ENCODE data around the gene ZKSCAN7.

DNA sequence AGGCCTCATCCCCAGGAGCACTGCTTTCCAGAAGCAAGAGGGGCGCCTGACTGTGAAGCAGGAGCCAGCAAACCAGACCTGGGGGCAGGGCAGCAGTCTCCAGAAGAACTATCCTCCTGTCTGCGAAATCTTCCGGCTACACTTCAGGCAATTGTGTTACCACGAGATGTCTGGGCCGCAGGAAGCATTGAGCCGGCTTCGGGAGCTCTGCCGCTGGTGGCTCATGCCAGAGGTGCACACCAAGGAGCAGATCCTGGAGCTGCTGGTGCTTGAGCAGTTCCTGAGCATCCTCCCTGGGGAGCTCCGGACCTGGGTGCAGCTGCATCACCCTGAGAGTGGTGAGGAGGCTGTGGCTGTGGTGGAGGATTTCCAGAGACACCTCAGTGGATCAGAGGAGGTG is 2.1 kb downstream of the ZKSCAN7 start:
- TF ChIP-seq, protein P1, sequence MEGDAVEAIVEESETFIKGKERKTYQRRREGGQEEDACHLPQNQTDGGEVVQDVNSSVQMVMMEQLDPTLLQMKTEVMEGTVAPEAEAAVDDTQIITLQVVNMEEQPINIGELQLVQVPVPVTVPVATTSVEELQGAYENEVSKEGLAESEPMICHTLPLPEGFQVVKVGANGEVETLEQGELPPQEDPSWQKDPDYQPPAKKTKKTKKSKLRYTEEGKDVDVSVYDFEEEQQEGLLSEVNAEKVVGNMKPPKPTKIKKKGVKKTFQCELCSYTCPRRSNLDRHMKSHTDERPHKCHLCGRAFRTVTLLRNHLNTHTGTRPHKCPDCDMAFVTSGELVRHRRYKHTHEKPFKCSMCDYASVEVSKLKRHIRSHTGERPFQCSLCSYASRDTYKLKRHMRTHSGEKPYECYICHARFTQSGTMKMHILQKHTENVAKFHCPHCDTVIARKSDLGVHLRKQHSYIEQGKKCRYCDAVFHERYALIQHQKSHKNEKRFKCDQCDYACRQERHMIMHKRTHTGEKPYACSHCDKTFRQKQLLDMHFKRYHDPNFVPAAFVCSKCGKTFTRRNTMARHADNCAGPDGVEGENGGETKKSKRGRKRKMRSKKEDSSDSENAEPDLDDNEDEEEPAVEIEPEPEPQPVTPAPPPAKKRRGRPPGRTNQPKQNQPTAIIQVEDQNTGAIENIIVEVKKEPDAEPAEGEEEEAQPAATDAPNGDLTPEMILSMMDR (conservative IDR thresholded peaks at IDR 0.05; ENCODE audit: low read depth in 2 of 2): no peak
- TF ChIP-seq NANOG (IDR thresholded peaks at IDR 0.05; ENCODE audit: borderline replicate concordance) (no peak), POLR2AphosphoS5 (IDR thresholded peaks at IDR 0.05; ENCODE audit: low read depth) (no peak), EZH2 (IDR thresholded peaks at IDR 0.05; ENCODE audit: low read depth, unreplicated experiment) (no peak), JUNB (IDR thresholded peaks at IDR 0.05; ENCODE audit: unreplicated experiment) (no peak), ZNF114 (CRISPR knock-in tag; IDR thresholded peaks at IDR 0.05) (no peak), CREB1 (CRISPR knock-in tag; IDR thresholded peaks at IDR 0.05; ENCODE audit: low read depth) (no peak)
- TF ChIP-seq, protein P2, sequence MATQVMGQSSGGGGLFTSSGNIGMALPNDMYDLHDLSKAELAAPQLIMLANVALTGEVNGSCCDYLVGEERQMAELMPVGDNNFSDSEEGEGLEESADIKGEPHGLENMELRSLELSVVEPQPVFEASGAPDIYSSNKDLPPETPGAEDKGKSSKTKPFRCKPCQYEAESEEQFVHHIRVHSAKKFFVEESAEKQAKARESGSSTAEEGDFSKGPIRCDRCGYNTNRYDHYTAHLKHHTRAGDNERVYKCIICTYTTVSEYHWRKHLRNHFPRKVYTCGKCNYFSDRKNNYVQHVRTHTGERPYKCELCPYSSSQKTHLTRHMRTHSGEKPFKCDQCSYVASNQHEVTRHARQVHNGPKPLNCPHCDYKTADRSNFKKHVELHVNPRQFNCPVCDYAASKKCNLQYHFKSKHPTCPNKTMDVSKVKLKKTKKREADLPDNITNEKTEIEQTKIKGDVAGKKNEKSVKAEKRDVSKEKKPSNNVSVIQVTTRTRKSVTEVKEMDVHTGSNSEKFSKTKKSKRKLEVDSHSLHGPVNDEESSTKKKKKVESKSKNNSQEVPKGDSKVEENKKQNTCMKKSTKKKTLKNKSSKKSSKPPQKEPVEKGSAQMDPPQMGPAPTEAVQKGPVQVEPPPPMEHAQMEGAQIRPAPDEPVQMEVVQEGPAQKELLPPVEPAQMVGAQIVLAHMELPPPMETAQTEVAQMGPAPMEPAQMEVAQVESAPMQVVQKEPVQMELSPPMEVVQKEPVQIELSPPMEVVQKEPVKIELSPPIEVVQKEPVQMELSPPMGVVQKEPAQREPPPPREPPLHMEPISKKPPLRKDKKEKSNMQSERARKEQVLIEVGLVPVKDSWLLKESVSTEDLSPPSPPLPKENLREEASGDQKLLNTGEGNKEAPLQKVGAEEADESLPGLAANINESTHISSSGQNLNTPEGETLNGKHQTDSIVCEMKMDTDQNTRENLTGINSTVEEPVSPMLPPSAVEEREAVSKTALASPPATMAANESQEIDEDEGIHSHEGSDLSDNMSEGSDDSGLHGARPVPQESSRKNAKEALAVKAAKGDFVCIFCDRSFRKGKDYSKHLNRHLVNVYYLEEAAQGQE (IDR thresholded peaks at IDR 0.05; ENCODE audit: unreplicated experiment): no peak
